Neural crest cell (in vitro differentiated cells): ENCODE data around the gene SPECC1. TPM values are rescaled to one million over a fixed set of nuclear protein-coding genes. Genes with fewer than 3 reads are reported as not detected.

Experiments used
- DNase-seq: peaks from one replicate; pipeline ENCODE4 v3.0.0; 2021; ENCODE audit warnings: low read depth, mixed read lengths, low spot score
- H3K27ac Mint-ChIP-seq: one replicate; pipeline ENCODE4 v1.8.0; 2021; ENCODE audit warnings: mild to moderate bottlenecking, mixed read lengths; ENCODE audit not compliant: unreplicated experiment
- H3K27me3 Mint-ChIP-seq: 2 replicates; pipeline ENCODE4 v1.8.0; 2021; ENCODE audit warnings: low read depth, mild to moderate bottlenecking, mixed read lengths
- H3K36me3 Mint-ChIP-seq: 2 replicates; pipeline ENCODE4 v1.8.0; 2021; ENCODE audit warnings: low read depth, mild to moderate bottlenecking, mixed read lengths
- H3K4me1 Mint-ChIP-seq: 2 replicates; pipeline ENCODE4 v1.8.0; 2021; ENCODE audit warnings: mixed read lengths
- H3K4me3 Mint-ChIP-seq: one replicate; pipeline ENCODE4 v1.8.0; 2021; ENCODE audit warnings: mild to moderate bottlenecking, mixed read lengths
- H3K9me3 Mint-ChIP-seq: 2 replicates; pipeline ENCODE4 v1.8.0; 2021; ENCODE audit warnings: mixed read lengths
- CTCF ChIP-seq: fragments of 200-600 bp; sonication (generic); conservative IDR thresholded peaks from 2 replicates; pipeline ENCODE4 v1.5.0; 2021; ENCODE audit warnings: antibody characterized with exemption, mild to moderate bottlenecking
- total RNA-seq: library from RNA; stranded (reverse); gene quantifications from 2 replicates; pipeline ENCODE4 v1.2.1, GENCODE V29; 2021

Gene SPECC1
- total RNA-seq, 1 donor from 2014 or later: 71.0 TPM

GRCh38 chr17:20206068-20206467 lies 196.9 kb downstream of the SPECC1 start:
- Mint-ChIP-seq H3K36me3 (peaks cover 16% of the 10 kb centered on the region), H3K27me3 (no peaks in the 10 kb centered on the region), H3K4me1 (peaks cover 4% of the 10 kb centered on the region), H3K9me3 (no peaks in the 10 kb centered on the region), H3K4me3 (no peak overlapping the region), H3K27ac (no peak overlapping the region)
- TF ChIP-seq CTCF: no peak
- no peak for DNase-seq

GRCh38 chr17:20206591-20206990 lies 197.4 kb downstream of the SPECC1 start:
- H3K27ac Mint-ChIP-seq: no peak overlapping the region
- peaks cover 16% of the 10 kb centered on the region for H3K36me3 Mint-ChIP-seq
- H3K4me3 Mint-ChIP-seq: no peak overlapping the region
- peaks cover 4% of the 10 kb centered on the region for H3K4me1 Mint-ChIP-seq
- no peaks in the 10 kb centered on the region for H3K27me3 Mint-ChIP-seq
- DNase-seq: no peak
- TF ChIP-seq CTCF: no peak
- no peaks in the 10 kb centered on the region for H3K9me3 Mint-ChIP-seq

GRCh38 chr17:20207262-20207985 lies 198.3 kb downstream of the SPECC1 start:
- no peaks in the 10 kb centered on the region for H3K4me1 Mint-ChIP-seq
- no peak for TF ChIP-seq CTCF
- H3K4me3 Mint-ChIP-seq: no peak overlapping the region
- H3K27me3 Mint-ChIP-seq: no peaks in the 10 kb centered on the region
- no peak for DNase-seq
- no peak overlapping the region for H3K27ac Mint-ChIP-seq
- H3K36me3 Mint-ChIP-seq: peaks cover 23% of the 10 kb centered on the region
- no peaks in the 10 kb centered on the region for H3K9me3 Mint-ChIP-seq

- peaks cover 28% of the 10 kb centered on the region for H3K36me3 Mint-ChIP-seq
- no peak overlapping the region for H3K4me3 Mint-ChIP-seq
- no peaks in the 10 kb centered on the region for H3K4me1 Mint-ChIP-seq
- no peaks in the 10 kb centered on the region for H3K9me3 Mint-ChIP-seq
- no peak overlapping the region for H3K27ac Mint-ChIP-seq
- H3K27me3 Mint-ChIP-seq: no peaks in the 10 kb centered on the region
- no peak for DNase-seq
- no peak for TF ChIP-seq CTCF
Observed at GRCh38 chr17:20208717-20209116, 199.6 kb downstream of the SPECC1 start.

GRCh38 chr17:20210180-20210579 lies 201.0 kb downstream of the SPECC1 start:
- H3K4me1 Mint-ChIP-seq: peaks cover 6% of the 10 kb centered on the region
- no peaks in the 10 kb centered on the region for H3K9me3 Mint-ChIP-seq
- H3K27me3 Mint-ChIP-seq: no peaks in the 10 kb centered on the region
- TF ChIP-seq CTCF: no peak
- no peak overlapping the region for H3K27ac Mint-ChIP-seq
- H3K4me3 Mint-ChIP-seq: no peak overlapping the region
- no peak for DNase-seq
- H3K36me3 Mint-ChIP-seq: peaks cover 15% of the 10 kb centered on the region
